HepG2 (cell line): Measurements from ENCODE around the gene GFY.

Experiments used
- DNMT1 ChIP-seq: sonication (generic); formaldehyde crosslinking; IDR thresholded peaks from 2 replicates; pipeline ENCODE4 v1.5.1; 2020; ENCODE audit warnings: mild to moderate bottlenecking, missing genetic modification reagents
- HNRNPUL1 ChIP-seq: fragments of 200-400 bp; formaldehyde crosslinking; IDR thresholded peaks from 2 replicates; pipeline ENCODE4 v1.6.1; 2017; ENCODE audit warnings: low read depth, mild to moderate bottlenecking, low read length, moderate library complexity
- IRF9 ChIP-seq: sonication (generic); formaldehyde crosslinking; IDR thresholded peaks from 2 replicates; pipeline ENCODE4 v1.8.0; 2022; ENCODE audit warnings: missing genetic modification reagents, mild to moderate bottlenecking, borderline replicate concordance
- POLR2A ChIP-seq, 2 experiments: IDR thresholded peaks; 2 replicates each; pipeline ENCODE4 v1.6.1; 2011; ENCODE audit warnings: low read depth in 2 of 2, low read length in 2 of 2, mild to moderate bottlenecking in 1 of 2, moderate library complexity in 1 of 2; ENCODE audit not compliant: insufficient read depth in 1 of 2
- POLR2AphosphoS5 ChIP-seq: IDR thresholded peaks from 2 replicates; pipeline ENCODE4 v1.6.1; 2012; ENCODE audit warnings: low read depth, low read length
- SALL2 ChIP-seq: sonication (generic); formaldehyde crosslinking; IDR thresholded peaks from 2 replicates; pipeline ENCODE4 v1.8.1; 2023; ENCODE audit warnings: mild to moderate bottlenecking, missing genetic modification reagents, inconsistent platforms
- TBP ChIP-seq: sonication (generic); formaldehyde crosslinking; IDR thresholded peaks from 2 replicates; pipeline ENCODE4 v1.5.0; 2020; ENCODE audit warnings: missing genetic modification reagents
- ZBTB21 ChIP-seq: sonication (generic); formaldehyde crosslinking; IDR thresholded peaks from 2 replicates; pipeline ENCODE4 v1.4.0; 2020; ENCODE audit warnings: missing genetic modification reagents
- ZNF274 ChIP-seq: sonication (generic); formaldehyde crosslinking; IDR thresholded peaks from 2 replicates; pipeline ENCODE4 v1.5.1; 2020; ENCODE audit warnings: mild to moderate bottlenecking, missing genetic modification reagents
- TF ChIP-seq, protein P1 (sequence below): sonication (generic); formaldehyde crosslinking; IDR thresholded peaks from 2 replicates; pipeline ENCODE4 v1.4.0; 2020; ENCODE audit warnings: missing genetic modification reagents
- TF ChIP-seq, protein P2 (sequence below): sonication (generic); formaldehyde crosslinking; IDR thresholded peaks from 2 replicates; pipeline ENCODE4 v1.4.0; 2020; ENCODE audit warnings: missing genetic modification reagents
- TF ChIP-seq, protein P3 (sequence below): sonication (generic); formaldehyde crosslinking; conservative IDR thresholded peaks from 2 replicates; pipeline ENCODE4 v1.4.0; 2020; ENCODE audit warnings: missing genetic modification reagents

- TF ChIP-seq, protein P1, sequence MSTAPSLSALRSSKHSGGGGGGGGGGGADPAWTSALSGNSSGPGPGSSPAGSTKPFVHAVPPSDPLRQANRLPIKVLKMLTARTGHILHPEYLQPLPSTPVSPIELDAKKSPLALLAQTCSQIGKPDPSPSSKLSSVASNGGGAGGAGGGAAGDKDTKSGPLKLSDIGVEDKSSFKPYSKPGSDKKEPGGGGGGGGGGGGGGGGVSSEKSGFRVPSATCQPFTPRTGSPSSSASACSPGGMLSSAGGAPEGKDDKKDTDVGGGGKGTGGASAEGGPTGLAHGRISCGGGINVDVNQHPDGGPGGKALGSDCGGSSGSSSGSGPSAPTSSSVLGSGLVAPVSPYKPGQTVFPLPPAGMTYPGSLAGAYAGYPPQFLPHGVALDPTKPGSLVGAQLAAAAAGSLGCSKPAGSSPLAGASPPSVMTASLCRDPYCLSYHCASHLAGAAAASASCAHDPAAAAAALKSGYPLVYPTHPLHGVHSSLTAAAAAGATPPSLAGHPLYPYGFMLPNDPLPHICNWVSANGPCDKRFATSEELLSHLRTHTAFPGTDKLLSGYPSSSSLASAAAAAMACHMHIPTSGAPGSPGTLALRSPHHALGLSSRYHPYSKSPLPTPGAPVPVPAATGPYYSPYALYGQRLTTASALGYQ (CRISPR knock-in tag) = no peak
- TF ChIP-seq, protein P2, sequence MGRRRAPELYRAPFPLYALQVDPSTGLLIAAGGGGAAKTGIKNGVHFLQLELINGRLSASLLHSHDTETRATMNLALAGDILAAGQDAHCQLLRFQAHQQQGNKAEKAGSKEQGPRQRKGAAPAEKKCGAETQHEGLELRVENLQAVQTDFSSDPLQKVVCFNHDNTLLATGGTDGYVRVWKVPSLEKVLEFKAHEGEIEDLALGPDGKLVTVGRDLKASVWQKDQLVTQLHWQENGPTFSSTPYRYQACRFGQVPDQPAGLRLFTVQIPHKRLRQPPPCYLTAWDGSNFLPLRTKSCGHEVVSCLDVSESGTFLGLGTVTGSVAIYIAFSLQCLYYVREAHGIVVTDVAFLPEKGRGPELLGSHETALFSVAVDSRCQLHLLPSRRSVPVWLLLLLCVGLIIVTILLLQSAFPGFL = no peak
- TF ChIP-seq TBP (CRISPR knock-in tag) = no peak
- TF ChIP-seq POLR2A (IDR thresholded peaks at IDR 0.05; ENCODE audit: insufficient read depth in 1 of 2, low read depth in 2 of 2, low read length in 2 of 2) = peak; percentile 95 to 98
- peak; percentile 72; the same call in 1 of the 2 replicates for TF ChIP-seq DNMT1
- TF ChIP-seq POLR2AphosphoS5 = peak; percentile 99
- TF ChIP-seq, protein P3, sequence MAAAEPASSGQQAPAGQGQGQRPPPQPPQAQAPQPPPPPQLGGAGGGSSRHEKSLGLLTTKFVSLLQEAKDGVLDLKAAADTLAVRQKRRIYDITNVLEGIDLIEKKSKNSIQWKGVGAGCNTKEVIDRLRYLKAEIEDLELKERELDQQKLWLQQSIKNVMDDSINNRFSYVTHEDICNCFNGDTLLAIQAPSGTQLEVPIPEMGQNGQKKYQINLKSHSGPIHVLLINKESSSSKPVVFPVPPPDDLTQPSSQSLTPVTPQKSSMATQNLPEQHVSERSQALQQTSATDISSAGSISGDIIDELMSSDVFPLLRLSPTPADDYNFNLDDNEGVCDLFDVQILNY = peak; percentile 95
- no peak for TF ChIP-seq SALL2 (CRISPR knock-in tag)
- no peak for TF ChIP-seq HNRNPUL1
- no peak for TF ChIP-seq ZBTB21
- TF ChIP-seq ZNF274 (CRISPR knock-in tag) = peak; percentile 43; the same call in 1 of the 2 replicates
- peak; percentile 79; the same call in 1 of the 2 replicates for TF ChIP-seq IRF9 (CRISPR knock-in tag)
Measured at GRCh38 chr19:49453013-49453756, 28.0 kb downstream of the GFY start, which contains the start of gene ALDH16A1.
